GM12892 (cell line): ENCODE measurements around the gene RARRES2.

Experiments
- POLR2A ChIP-seq: IDR thresholded peaks from 2 replicates; pipeline ENCODE4 v1.6.1; 2011; ENCODE audit warnings: low read depth, low read length, control low read depth
- POLR2AphosphoS5 ChIP-seq: IDR thresholded peaks from 2 replicates; pipeline ENCODE4 v1.6.1; 2011; ENCODE audit warnings: low read depth, low read length, control low read depth

DNA sequence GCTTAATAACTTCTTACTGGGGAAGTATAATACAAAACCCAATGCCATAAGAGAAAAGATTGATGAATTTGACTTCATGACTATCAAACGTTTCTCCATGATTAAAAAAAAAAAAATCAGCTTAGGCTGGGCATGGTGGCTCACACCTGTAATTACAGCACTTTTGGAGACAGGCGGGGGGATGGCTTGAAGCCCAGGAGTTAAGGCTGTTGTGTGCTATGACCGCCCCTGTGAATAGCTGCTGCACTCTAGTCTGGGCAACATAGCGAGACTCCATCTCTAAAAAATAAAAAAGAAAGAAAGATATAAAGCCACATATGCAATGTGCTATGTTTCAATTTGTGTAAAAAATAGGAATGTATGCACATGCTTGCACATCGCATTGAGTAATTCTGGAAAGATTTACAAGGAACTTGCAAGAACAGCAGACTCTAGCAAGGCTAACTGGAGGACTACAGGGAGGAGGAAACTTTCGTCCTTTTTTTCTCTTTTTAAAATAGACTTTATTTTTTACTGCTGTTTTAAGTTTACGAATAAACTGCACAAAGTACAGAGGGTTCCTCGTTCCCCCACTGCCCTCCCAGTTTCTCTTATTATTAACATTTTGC lies 10.3 kb upstream of the RARRES2 start:
- TF ChIP-seq POLR2AphosphoS5: no peak
- TF ChIP-seq POLR2A: no peak
